ENCODE results near the gene P3H4. TPM values are rescaled to one million over a fixed set of nuclear protein-coding genes. Genes with fewer than 3 reads are reported as not detected.
A peak's percentile ranks its signal among the peaks of the same experiment; 100 is the strongest.

P3H4 gene
- polyA plus RNA-seq, 2 of the 4 experiments (the other 2 are of a cell fraction), result 36.0 to 52.8 TPM

GRCh38 chr17:41812381-41813151 is 817 bp upstream of the P3H4 start, which contains the start of gene FKBP10 (continued):
- TF ChIP-seq, protein P1, sequence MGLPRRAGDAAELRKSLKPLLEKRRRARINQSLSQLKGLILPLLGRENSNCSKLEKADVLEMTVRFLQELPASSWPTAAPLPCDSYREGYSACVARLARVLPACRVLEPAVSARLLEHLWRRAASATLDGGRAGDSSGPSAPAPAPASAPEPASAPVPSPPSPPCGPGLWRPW (IDR thresholded peaks at IDR 0.05), result no peak
- TF ChIP-seq RNF2 (IDR thresholded peaks at IDR 0.05; ENCODE audit: borderline replicate concordance, low read depth) (no peak), HOXB5 (CRISPR knock-in tag; IDR thresholded peaks at IDR 0.05) (no peak), HOXA7 (CRISPR knock-in tag; IDR thresholded peaks at IDR 0.05) (no peak), CHD2 (IDR thresholded peaks at IDR 0.05; ENCODE audit: low read length, partially characterized antibody) (peak; percentile 67), FOXS1 (CRISPR knock-in tag; IDR thresholded peaks at IDR 0.05) (0 out of 2 replicates have a peak, but pooled peaks have one; percentile 16), ZC3H11A (IDR thresholded peaks at IDR 0.05) (no peak), NPAS2 (CRISPR knock-in tag; IDR thresholded peaks at IDR 0.05; ENCODE audit: borderline replicate concordance) (no peak), JUNB (IDR thresholded peaks at IDR 0.05) (no peak), SMC3 (IDR thresholded peaks at IDR 0.05) (peak; percentile 26; the same call in 1 of the 3 replicates), HDAC2 (IDR thresholded peaks at IDR 0.05) (peak; percentile 85), EP300 (IDR thresholded peaks at IDR 0.05) (no peak), ZFP36 (IDR thresholded peaks at IDR 0.05; ENCODE audit: borderline replicate concordance, partially characterized antibody) (no peak), KDM1A (IDR thresholded peaks at IDR 0.05; ENCODE audit: low read depth) (0 out of 2 replicates have a peak, but pooled peaks have one; percentile 48), E2F6 (IDR thresholded peaks at IDR 0.05; ENCODE audit: borderline replicate concordance, low read depth) (0 out of 2 replicates have a peak, but pooled peaks have one; percentile 48), BCL3 (IDR thresholded peaks at IDR 0.05) (0 out of 3 replicates have a peak, but pooled peaks have one; percentile 43), NR3C1 (IDR thresholded peaks at IDR 0.05) (no peak), FOSL2 (IDR thresholded peaks at IDR 0.05) (no peak), FOSL2 (CRISPR knock-in tag; IDR thresholded peaks at IDR 0.05) (no peak), PBX3 (IDR thresholded peaks at IDR 0.05) (no peak; the same call in 1 of the 2 replicates), CHD4 (IDR thresholded peaks at IDR 0.05; ENCODE audit: borderline replicate concordance) (no peak), CBX2 (IDR thresholded peaks at IDR 0.05; ENCODE audit: borderline replicate concordance, low read depth) (no peak), RARB (CRISPR knock-in tag; IDR thresholded peaks at IDR 0.05) (no peak), POLR2A (IDR thresholded peaks at IDR 0.05; ENCODE audit: low read length) (peak; percentile 89), CTCF (IDR thresholded peaks at IDR 0.05) (no peak)

Measured in A549 (cell line).